HG03108 (cell line): ENCODE data around the gene FOXD1.

Experiments used
- ATAC-seq: cut with Tn5 transposase; IDR thresholded peaks from one replicate; pipeline ENCODE4 v1.9.1; 2021; ENCODE audit warnings: moderate library complexity; ENCODE audit not compliant: unreplicated experiment

The FOXD1 gene

GRCh38 chr5:73442231-73442811 lies 6.3 kb downstream of the FOXD1 start:
- no peak for ATAC-seq

- ATAC-seq: no peak
Measured at GRCh38 chr5:73441378-73441777, 7.2 kb downstream of the FOXD1 start.

GRCh38 chr5:73440262-73440661 lies 8.3 kb downstream of the FOXD1 start:
- ATAC-seq: no peak

GRCh38 chr5:73438645-73439470 lies 9.7 kb downstream of the FOXD1 start:
- ATAC-seq: no peak

GRCh38 chr5:73437777-73438644 lies 10.6 kb downstream of the FOXD1 start:
- no peak for ATAC-seq

- no peak for ATAC-seq
Measured at GRCh38 chr5:73437101-73437776, 11.3 kb downstream of the FOXD1 start.

GRCh38 chr5:73436535-73437100 lies 12.0 kb downstream of the FOXD1 start:
- no peak for ATAC-seq

GRCh38 chr5:73435759-73436534 lies 12.6 kb downstream of the FOXD1 start:
- ATAC-seq: no peak

GRCh38 chr5:73434907-73435306 lies 13.7 kb downstream of the FOXD1 start:
- no peak for ATAC-seq

- no peak for ATAC-seq
Measured at GRCh38 chr5:73434461-73434860, 14.1 kb downstream of the FOXD1 start.

GRCh38 chr5:73433982-73434342 lies 14.6 kb downstream of the FOXD1 start:
- no peak for ATAC-seq

- ATAC-seq: no peak
Measured at GRCh38 chr5:73433272-73433981, 15.2 kb downstream of the FOXD1 start.

GRCh38 chr5:73431204-73431851 lies 17.2 kb downstream of the FOXD1 start:
- ATAC-seq: no peak

GRCh38 chr5:73426034-73426433 lies 22.5 kb downstream of the FOXD1 start:
- ATAC-seq: no peak

- no peak for ATAC-seq
Measured at GRCh38 chr5:73424556-73424977, 24.0 kb downstream of the FOXD1 start.

GRCh38 chr5:73422164-73422563 lies 26.4 kb downstream of the FOXD1 start:
- ATAC-seq: no peak

- ATAC-seq: no peak
Measured at GRCh38 chr5:73420666-73421065, 27.9 kb downstream of the FOXD1 start.

- no peak for ATAC-seq
Measured at GRCh38 chr5:73419465-73420390, 28.8 kb downstream of the FOXD1 start.
